Neural crest cell (in vitro differentiated cells): ENCODE results near the gene DIP2C. TPM values are rescaled to one million over a fixed set of nuclear protein-coding genes. Genes with fewer than 3 reads are reported as not detected.

ENCODE experiments used
- DNase-seq: peaks from one replicate; pipeline ENCODE4 v3.0.0; 2021; ENCODE audit warnings: low read depth, mixed read lengths, low spot score
- H3K27ac Mint-ChIP-seq: one replicate; pipeline ENCODE4 v1.8.0; 2021; ENCODE audit warnings: mild to moderate bottlenecking, mixed read lengths; ENCODE audit not compliant: unreplicated experiment
- H3K27me3 Mint-ChIP-seq: 2 replicates; pipeline ENCODE4 v1.8.0; 2021; ENCODE audit warnings: low read depth, mild to moderate bottlenecking, mixed read lengths
- H3K36me3 Mint-ChIP-seq: 2 replicates; pipeline ENCODE4 v1.8.0; 2021; ENCODE audit warnings: low read depth, mild to moderate bottlenecking, mixed read lengths
- H3K4me1 Mint-ChIP-seq: 2 replicates; pipeline ENCODE4 v1.8.0; 2021; ENCODE audit warnings: mixed read lengths
- H3K4me3 Mint-ChIP-seq: one replicate; pipeline ENCODE4 v1.8.0; 2021; ENCODE audit warnings: mild to moderate bottlenecking, mixed read lengths
- H3K9me3 Mint-ChIP-seq: 2 replicates; pipeline ENCODE4 v1.8.0; 2021; ENCODE audit warnings: mixed read lengths
- CTCF ChIP-seq: fragments of 200-600 bp; sonication (generic); conservative IDR thresholded peaks from 2 replicates; pipeline ENCODE4 v1.5.0; 2021; ENCODE audit warnings: antibody characterized with exemption, mild to moderate bottlenecking
- total RNA-seq: library from RNA; stranded (reverse); gene quantifications from 2 replicates; pipeline ENCODE4 v1.2.1, GENCODE V29; 2021

Gene DIP2C
- total RNA-seq, 1 donor from 2014 or later = 21.7 TPM

GRCh38 chr10:560314-560992, 129.0 kb downstream of the DIP2C start:
- TF ChIP-seq CTCF = no peak
- Mint-ChIP-seq H3K9me3 (peaks cover 12% of the 10 kb centered on the region), H3K4me1 (peaks cover 54% of the 10 kb centered on the region), H3K4me3 (no peak overlapping the region), H3K27me3 (no peaks in the 10 kb centered on the region), H3K36me3 (peaks cover 24% of the 10 kb centered on the region), H3K27ac (peak overlapping the region; percentile 90)
- no peak for DNase-seq

- TF ChIP-seq CTCF = no peak
- Mint-ChIP-seq H3K9me3 (peaks cover 9% of the 10 kb centered on the region), H3K4me1 (peaks cover 58% of the 10 kb centered on the region), H3K27ac (no peak overlapping the region), H3K27me3 (no peaks in the 10 kb centered on the region), H3K36me3 (peaks cover 16% of the 10 kb centered on the region), H3K4me3 (no peak overlapping the region)
- DNase-seq = no peak
Observed at GRCh38 chr10:559767-560047, 129.8 kb downstream of the DIP2C start.

- Mint-ChIP-seq H3K27me3 (no peaks in the 10 kb centered on the region), H3K9me3 (peaks cover 3% of the 10 kb centered on the region), H3K36me3 (peaks cover 10% of the 10 kb centered on the region), H3K4me3 (no peak overlapping the region), H3K27ac (no peak overlapping the region), H3K4me1 (peaks cover 58% of the 10 kb centered on the region)
- no peak for TF ChIP-seq CTCF
- no peak for DNase-seq
Observed at GRCh38 chr10:558891-559766, 130.3 kb downstream of the DIP2C start.

- Mint-ChIP-seq H3K4me1 (peaks cover 58% of the 10 kb centered on the region), H3K27ac (no peak overlapping the region), H3K27me3 (no peaks in the 10 kb centered on the region), H3K4me3 (no peak overlapping the region), H3K36me3 (peaks cover 3% of the 10 kb centered on the region), H3K9me3 (peaks cover 2% of the 10 kb centered on the region)
- no peak for TF ChIP-seq CTCF
- DNase-seq = no peak
Observed at GRCh38 chr10:558364-558763, 131.1 kb downstream of the DIP2C start.

GRCh38 chr10:557792-558328, 131.6 kb downstream of the DIP2C start:
- Mint-ChIP-seq H3K4me1 (peaks cover 58% of the 10 kb centered on the region), H3K9me3 (no peaks in the 10 kb centered on the region), H3K36me3 (no peaks in the 10 kb centered on the region), H3K4me3 (no peak overlapping the region), H3K27me3 (no peaks in the 10 kb centered on the region), H3K27ac (no peak overlapping the region)
- no peak for DNase-seq
- no peak for TF ChIP-seq CTCF
